C1 segment of cervical spinal cord (tissue), 14 donors: ENCODE data around the gene TBC1D10A.
"Not testable (repeated sequence)": the region's sequence is repeated elsewhere in the genome, so short reads cannot be mapped to it uniquely, and the experiment has no call there.

Experiments used
- DNase-seq, 14 donors: peaks; one replicate each; lab custom pipeline; 2025; lab: John Stamatoyannopoulos, UW

Gene TBC1D10A

GRCh38 chr22:30348404-30348803 lies 21.7 kb upstream of the TBC1D10A start:
- DNase-seq = no peak

GRCh38 chr22:30347255-30347892 lies 20.6 kb upstream of the TBC1D10A start:
- DNase-seq = no peak

- DNase-seq = no peak
Measured at GRCh38 chr22:30344447-30345200, 17.9 kb upstream of the TBC1D10A start.

GRCh38 chr22:30340911-30341685 lies 14.4 kb upstream of the TBC1D10A start:
- peak in 13 of 14 donors; percentile 56 to 95 (median 85) for DNase-seq

- DNase-seq = peak in 1 of 14 donors; percentile 9
Measured at GRCh38 chr22:30338802-30339201, 12.1 kb upstream of the TBC1D10A start.

- DNase-seq = not testable (repeated sequence)
Measured at GRCh38 chr22:30338341-30338740, 11.6 kb upstream of the TBC1D10A start.

- peak in 3 of 14 donors; percentile 17 to 23 (median 20) for DNase-seq
Measured at GRCh38 chr22:30337461-30337778, 10.7 kb upstream of the TBC1D10A start.

- DNase-seq = peak in 5 of 14 donors; percentile 29 to 85 (median 46)
Measured at GRCh38 chr22:30336752-30337460, 10.2 kb upstream of the TBC1D10A start.

- no peak for DNase-seq
Measured at GRCh38 chr22:30335236-30335635, 8.5 kb upstream of the TBC1D10A start.

GRCh38 chr22:30334646-30335045 lies 7.9 kb upstream of the TBC1D10A start:
- DNase-seq = no peak

- DNase-seq = no peak
Measured at GRCh38 chr22:30333707-30334087, 7.0 kb upstream of the TBC1D10A start.

GRCh38 chr22:30332994-30333706 lies 6.4 kb upstream of the TBC1D10A start:
- no peak for DNase-seq

GRCh38 chr22:30332551-30332950 lies 5.8 kb upstream of the TBC1D10A start:
- DNase-seq = peak in 7 of 14 donors; percentile 9 to 61 (median 19)

- DNase-seq = no peak
Measured at GRCh38 chr22:30328466-30329049, 1.8 kb upstream of the TBC1D10A start.

- no peak for DNase-seq
Measured at GRCh38 chr22:30327864-30328345, 1.2 kb upstream of the TBC1D10A start.

- DNase-seq = peak in 1 of 14 donors; percentile 50
Measured at GRCh38 chr22:30326255-30326705, 461 bp downstream of the TBC1D10A start.

GRCh38 chr22:30325724-30326254 lies 952 bp downstream of the TBC1D10A start:
- DNase-seq = no peak

- DNase-seq = no peak
Measured at GRCh38 chr22:30325065-30325720, 1.5 kb downstream of the TBC1D10A start.

- DNase-seq = no peak
Measured at GRCh38 chr22:30324014-30324730, 2.6 kb downstream of the TBC1D10A start.
